Renal cortex interstitium (tissue), 11 donors: Measurements from ENCODE around the gene CHAF1A. TPM values are rescaled to one million over a fixed set of nuclear protein-coding genes. Genes with fewer than 3 reads are reported as not detected.
A peak's percentile ranks its signal among the peaks of the same experiment; 100 is the strongest.

Experiments
- DNase-seq, 11 donors: peaks; one replicate each; pipeline ENCODE4 v3.0.0-alpha.2; 2013; ENCODE audit warnings: low read depth in 9 of 11, low spot score in 4 of 11; ENCODE audit errors: extremely low read depth in 1 of 11
- polyA plus RNA-seq, 3 donors: library from polyadenylated mRNA; unstranded; fragments of 120-200 nt; gene quantifications; one replicate each; pipeline ENCODE4 v1.2.1, GENCODE V29; 2013; ENCODE audit not compliant: insufficient read length in 3 of 3

The CHAF1A gene
- polyA plus RNA-seq, 3 donors, result 20.5 to 27.9 (median 24.2) TPM

DNA sequence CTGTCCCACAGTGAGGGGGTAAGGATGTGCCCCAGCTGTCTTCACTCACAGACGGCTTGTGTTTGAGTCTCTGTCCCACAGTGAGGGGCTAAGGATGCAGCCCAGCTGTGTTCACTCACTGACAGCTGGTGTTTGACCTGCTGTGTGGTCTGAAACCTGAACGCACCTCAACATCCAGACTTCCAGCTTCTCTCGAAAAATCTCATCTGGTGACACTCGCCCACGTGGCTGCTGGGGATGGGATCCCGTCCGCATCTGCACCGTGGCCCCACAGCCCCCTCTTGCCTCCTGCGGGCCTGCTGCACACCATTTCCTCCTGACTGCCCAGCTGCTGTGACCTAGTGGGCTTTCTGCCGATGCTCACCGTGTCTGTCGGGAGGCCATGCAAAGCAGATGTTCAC, 27.3 kb downstream of the CHAF1A start:
- peak in 6 of 11 donors; percentile 36 to 57 (median 42) for DNase-seq

DNA sequence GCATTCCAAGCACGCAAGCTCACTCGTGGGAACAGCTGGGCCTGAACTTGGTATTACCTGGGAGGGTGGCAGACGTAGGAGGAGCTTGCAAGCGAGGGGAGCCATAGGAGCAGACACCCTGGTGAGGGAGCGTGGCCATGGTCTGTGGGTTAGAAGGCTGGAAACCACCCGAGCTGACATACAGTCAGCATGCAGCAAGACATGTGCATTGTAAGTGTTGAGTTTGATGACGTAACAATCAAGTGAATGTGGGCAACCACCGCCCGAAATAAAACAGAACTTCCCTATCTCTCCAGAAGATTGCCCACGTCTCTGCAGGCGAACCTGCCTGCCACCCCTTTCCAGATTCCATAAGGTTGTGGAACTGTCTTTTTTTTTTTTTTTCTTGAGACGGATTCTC, 28.3 kb downstream of the CHAF1A start:
- DNase-seq, result no peak

DNA sequence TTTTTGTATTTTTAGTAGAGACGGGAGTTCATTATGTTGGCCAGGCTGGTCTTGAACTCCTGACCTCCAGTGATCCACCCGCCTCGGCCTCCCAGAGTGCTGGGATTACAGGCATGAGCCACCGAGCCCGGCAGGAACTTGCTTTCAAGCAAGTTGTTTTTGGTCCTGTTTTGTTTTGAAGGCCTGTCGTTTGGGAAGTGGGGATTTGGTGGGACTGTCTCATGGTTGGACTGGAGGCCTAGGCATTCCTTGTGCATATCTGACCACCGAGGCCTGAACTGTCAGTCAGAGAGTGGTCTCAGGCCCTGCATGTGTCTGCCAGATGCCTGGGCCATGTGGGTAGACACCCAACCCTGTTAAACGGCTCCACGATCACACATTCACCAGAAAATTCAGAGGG, 28.9 kb downstream of the CHAF1A start:
- no peak for DNase-seq

DNA sequence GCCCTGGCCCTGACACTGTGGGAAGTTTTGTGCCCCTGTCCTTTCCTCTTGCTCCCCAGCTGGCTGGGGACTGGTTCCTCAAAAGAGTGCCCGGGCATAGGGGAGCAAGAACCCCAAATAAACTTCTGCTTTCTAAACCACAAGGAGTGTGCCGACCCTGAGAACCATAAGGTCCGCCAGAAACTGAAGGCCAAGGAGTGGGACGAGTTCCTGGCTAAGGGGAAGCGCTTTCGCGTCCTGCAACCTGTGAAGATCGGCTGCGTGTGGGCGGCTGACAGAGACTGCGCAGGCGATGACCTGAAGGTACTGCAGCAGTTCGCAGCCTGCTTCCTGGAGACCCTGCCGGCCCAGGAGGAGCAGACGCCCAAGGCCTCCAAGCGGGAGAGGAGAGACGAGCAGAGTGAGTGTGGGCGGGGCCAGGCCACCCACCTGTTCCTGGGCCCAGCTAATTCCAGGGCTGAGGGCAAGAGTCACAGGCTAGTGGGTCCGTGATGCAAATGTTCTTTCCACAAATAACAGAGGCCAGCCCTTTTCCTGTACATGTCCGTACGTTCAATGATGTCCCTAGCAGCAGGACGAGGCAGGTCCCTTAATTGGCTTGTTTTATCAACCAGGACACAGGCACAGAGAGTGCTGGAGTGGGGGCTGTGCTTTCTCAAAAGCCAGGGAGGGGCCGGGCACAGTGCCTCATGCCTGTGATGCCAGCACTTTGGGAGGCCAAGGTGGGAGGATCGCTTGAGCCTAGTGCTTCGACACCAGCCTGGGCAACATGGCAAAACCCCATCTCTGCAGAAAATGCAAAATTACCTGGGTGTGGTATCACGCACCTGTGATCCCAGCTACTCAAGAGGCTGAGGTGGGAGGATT, 29.6 kb downstream of the CHAF1A start:
- no peak for DNase-seq

DNA sequence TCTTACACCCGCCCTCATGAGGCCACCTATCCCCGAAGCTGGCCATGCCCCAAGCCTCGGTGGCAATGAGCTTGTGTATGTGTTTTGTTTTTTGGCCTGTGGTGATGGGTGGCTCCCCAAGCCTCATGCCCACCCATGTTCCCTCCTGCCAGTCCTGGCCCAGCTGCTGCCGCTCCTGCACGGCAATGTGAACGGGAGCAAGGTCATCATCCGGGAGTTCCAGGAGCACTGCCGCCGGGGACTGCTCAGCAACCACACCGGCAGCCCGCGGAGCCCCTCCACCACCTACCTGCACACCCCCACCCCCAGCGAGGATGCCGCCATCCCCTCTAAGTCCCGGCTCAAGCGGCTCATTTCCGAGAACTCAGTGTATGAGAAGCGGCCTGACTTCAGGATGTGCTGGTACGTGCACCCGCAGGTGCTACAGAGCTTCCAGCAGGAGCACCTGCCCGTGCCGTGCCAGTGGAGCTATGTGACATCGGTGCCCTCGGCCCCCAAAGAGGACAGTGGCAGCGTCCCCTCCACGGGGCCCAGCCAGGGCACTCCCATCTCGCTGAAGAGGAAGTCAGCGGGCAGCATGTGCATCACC, 30.6 kb downstream of the CHAF1A start:
- no peak for DNase-seq

DNA sequence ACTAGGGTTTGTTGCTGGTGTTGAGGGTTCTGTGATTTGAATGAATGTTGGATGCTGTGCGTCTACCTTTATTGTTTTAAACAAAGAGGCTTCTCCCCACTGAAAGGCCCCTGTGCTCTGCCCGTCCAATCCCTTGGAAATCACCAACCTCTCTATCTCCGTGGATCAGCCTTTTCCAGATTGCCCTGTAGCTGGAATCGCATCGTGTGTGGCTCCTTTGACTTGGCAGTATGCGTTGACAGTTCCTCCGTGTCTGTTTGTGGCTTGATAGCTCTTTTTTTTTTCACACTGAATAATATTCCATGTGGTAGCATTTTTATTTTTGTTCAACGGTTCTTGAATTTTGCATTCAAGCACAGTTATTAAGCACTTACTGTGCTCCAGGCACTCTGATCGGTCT, 32.0 kb downstream of the CHAF1A start:
- no peak for DNase-seq

DNA sequence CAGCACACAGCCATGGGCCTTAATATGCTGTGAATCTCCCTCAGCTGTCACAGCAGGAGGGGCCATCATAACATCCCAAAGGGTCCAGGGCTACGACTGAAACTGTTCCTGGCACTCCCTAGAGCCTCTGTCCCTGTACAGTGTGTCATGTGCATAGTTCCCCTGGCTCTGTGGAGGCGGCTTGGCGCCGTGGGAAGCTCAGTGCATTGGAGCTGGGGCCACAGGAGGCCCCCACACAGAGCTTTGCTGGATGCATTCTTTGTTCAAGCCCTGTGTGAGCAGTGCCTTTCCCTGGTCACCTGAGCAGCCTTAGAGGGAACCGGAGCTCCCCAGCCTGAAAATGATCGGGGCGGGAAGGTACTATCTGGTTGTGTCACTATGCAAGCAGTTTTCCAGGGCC, 33.8 kb downstream of the CHAF1A start:
- DNase-seq, result no peak

DNA sequence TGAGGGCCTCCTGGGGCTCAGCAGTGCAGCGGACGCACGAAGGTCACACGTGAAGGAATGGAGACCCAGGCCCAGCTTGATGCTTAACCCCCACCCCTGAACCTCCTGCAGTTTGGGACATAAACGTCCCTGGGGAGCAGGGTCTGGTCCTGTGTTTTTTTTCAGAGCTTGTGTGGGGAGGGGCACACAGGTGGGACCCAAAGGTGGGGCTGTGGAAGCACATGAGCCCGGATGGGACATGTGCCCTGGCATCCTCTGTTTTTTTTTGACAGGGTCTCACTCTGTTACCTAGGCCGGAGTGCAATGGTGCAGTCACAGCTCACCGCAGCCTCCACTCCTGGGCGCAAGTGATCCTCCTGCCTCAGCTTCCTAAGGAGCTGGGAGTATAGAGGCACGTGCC, 34.7 kb downstream of the CHAF1A start:
- no peak for DNase-seq

DNA sequence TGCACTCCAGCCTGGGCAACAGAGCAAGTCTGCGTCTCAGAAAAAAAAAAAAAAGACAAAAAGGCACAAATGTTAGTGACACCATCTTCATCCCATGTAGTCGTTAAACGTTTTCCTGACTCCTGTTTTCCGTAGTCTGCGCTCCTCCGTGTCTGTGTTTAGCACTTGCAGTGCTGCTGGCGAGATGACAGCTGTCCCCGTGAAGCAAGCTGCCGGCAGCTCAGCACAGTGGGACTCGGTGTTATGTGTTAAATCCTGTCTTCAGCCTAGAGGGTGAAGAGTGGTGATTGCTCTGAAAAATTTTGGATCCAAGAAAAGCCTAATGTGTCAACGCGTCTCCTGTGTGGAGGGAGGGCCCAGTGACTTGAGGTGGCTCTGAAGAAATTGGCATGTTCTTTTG, 36.8 kb downstream of the CHAF1A start:
- no peak for DNase-seq

DNA sequence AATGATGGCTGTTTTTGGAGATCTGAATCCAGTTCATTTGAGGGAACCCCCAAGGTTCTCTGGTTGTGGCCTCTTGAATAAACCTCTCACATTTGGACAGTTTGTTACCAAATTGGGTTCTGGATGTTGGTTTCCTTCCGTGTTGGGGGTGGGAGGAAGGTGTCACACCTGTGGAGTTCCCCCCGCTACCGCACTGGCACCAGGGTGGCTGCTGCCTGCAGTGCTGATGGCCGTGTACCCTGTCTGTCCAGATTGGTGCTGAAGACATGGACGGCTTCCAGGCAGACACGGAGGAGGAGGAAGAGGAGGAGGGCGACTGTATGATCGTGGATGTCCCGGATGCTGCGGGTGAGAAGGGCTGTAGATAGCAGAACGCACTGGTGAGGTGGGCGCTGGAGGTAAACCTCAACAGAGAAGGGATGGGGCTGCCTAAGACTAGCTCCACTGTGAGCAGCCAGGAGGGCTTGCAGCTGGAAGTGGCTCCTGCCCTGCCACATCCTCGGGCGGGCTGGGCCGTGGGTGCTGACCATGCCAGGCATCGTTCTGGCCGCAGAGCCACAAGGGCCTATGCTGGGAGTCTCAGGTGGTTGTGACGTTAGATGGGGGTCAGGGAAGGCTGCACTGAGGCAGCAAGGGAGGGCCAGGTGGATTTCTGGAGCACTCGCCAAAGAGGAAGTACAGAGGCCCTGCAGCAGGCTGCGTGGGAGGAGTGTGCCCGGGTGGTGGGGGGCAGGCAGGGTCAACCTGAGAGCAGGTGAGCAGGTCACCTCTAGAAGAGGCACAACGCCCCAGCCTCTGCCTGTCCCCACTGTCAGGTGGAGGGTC, 39.8 kb downstream of the CHAF1A start:
- DNase-seq, result no peak

DNA sequence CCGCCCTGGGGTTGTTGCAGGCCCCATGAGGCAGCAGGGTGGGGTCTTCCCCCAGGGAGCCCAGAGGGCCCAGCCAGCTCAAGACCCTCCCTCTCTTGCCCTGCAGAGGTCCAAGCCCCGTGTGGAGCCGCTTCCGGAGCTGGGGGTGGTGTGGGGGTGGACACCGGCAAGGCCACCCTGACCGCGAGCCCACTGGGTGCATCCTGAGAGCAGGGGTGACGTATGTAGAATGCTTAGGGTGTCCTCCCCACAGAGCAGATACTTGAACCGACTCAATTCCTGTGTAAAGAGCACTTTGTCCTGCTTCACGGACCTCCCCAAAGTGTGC, 40.3 kb downstream of the CHAF1A start:
- DNase-seq, result no peak

DNA sequence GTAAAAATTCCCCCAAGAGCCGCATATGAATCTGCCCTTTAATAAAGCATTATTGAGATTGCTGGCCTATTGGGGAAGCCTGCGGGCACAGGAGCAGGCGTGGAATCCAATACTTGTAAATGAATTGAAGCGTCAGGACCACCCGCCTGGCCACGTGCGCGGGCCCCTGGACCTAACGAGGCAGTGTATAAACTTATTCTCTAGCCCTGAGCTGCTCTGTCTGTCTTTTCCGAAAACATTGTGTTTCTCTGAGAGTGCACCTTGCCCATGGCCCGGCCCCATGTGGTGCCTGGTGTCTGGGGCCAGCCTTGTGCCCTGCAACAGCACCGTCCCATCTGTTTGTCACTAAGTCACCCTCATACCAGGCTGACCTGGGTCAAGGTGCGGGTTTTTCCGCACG, 40.7 kb downstream of the CHAF1A start:
- DNase-seq, result no peak

DNA sequence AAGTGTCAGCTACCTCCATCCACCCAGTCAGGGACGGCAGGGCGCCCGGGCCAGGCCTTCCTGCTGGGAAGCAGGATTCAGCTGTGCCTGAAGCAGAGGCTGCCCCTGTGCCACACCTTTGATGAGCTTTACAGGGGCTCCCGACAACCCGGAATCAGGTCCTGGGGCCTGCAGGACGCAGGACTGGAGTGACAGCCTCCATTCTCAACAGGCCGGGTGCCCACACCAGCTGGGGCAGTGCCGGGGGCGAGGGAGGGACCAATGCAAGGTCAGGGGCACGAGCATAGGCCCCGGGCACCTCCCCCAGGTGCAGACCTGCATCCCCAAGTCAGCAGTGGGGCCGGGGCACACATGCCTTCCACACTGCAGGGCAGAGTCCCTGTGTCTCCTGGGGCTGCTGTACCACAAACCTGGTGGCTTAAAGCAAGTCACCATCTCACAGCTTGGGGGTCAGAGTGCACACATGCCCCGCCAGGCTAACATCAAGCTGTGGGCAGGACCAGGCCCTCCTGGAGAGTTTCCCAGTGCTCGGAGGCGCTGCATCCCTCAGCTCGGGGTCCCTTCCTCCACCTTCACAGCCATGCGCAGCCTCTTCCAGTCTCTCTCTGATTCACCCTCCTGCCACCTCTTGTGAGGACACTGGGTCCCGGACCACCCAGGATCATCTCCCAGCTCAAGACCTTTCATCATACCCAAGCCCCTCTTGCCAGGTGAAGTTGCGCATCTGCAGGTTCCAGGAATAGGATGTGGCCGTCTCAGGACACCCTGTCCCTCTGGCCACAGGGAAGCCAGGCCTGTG, 41.7 kb downstream of the CHAF1A start:
- DNase-seq, result no peak

DNA sequence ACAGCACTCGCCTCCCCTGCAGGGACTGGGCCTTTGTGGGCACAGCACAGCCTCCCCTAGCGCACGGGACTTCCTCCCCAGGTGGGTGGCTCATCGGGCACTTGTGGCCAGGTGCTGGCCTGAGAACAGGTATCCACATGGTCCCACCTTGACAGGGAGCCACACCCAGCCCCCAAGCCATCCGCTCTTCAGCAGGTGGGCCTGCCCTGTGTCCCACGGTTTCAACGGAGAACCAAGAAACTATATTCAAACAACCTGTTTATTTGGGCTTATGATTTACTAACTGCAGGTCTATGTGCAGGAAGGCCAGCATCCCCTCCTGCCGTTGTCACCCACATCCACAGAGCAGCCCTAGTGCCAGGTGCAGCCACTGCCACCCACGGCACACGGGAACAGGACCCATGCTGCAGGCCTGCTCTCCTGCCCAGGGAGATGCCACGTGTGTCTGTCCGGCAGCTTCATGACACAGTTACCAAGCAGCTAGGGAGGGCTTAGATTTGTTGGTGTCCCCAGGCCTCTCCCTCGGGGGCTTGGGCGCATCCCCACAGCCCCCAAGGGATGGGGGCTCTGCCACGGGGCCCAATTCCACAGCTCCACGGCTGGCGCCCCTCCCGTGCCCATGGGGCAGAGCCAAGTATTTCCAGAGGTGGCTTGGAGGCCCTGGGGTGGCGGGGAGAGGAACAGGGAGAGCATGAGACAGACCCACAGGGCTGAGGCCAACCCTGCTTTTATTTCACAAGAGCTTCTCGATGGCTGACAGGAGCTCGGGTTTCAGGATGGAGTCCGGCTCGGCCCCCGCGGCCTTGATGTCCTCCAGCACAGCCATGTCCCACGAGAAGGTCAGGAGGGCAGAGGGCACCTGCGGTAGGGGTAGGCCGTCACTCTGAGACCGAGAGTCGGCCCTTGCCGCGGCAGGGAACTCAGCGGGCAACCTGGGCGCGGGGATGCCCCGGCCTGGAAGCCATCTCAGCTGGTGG, 42.6 kb downstream of the CHAF1A start:
- DNase-seq, result peak in 1 of 11 donors; percentile 16

DNA sequence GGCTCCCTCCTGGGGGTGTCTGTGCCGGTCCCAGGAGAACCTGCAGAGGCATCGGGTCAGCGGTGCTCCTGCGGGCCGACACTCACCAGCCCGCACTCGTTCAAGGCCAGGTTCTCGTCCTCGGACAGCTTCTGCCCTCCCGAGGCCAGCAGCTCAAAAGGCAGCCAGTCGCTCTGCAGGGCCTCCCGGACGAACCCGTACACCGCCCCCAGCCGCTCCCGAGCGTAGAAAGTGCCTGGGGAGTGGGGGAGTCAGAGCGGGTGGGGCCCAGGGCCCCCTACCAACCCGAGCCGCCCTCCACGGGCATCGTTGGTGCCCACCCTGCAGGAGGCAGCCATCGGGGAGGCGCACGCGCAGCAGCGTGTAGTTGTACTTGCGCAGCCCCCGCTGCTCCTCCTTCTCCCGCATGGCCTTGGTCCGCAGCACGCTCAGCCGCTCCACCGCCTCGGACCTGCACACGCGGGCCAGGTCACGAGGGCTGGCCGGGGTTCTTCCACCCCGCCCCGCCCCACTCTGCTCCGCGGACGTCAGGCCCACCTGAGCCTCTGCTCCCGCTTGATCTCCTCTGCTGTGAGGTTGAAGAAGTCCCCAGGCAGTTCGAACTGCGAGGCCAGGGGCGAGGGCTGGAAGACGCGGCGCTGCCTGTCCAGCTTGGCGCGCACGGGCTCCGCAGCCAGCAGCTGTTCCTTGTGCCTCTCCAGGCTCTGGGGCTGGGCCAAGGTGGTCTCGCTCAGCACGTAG, 43.7 kb downstream of the CHAF1A start:
- DNase-seq, result no peak

DNA sequence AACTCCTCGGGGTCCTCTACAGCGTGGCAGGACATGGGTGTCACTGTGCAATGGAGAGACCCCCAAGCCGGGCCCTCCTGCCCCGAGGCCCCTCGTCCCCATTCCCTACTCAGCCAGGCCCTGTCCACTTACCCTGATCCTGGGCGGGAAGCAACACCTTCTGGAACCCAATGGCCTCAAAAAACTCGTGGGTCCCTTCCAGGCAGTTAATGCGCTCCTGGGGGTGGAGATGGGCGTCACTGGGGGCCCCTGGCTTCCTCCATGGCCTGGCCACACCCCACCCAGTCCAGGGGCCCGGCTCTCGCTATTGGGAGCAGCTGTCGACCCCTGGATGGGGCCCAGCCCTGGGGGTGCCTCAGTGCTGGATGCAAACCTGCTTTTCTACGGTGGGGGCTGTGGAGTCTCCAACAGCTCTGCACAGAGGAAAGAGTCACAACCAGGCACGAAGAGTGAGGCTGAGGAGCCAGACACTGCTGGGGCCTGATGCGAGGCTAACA, 44.3 kb downstream of the CHAF1A start:
- no peak for DNase-seq
